T-helper 22 cell (primary cell): ENCODE measurements around the gene GXYLT2.
"Not testable (repeated sequence)": the region's sequence is repeated elsewhere in the genome, so short reads cannot be mapped to it uniquely, and the experiment has no call there.

Experiments
- DNase-seq: peaks from one replicate; pipeline ENCODE4 v3.0.0-alpha.2; 2020; ENCODE audit warnings: low read depth

Gene GXYLT2

DNA sequence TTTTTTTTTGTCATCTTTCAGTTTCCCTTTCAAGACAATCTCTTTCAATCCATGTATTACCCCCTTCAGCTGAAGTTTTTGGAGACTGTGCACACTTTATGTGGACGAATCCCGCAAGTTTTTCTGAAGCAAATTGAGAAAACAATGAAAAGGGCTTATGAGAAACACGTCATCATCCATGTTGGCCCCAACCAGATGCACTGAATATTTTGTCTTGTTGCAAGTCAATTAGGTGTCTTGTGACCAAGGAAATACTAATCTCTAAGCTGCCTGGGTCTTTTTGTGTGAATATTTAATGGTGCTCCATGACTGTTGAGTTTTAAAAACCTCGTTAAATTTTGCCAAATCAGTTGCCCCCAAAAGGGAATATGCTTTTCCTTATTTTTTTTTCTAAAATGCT, 87.1 kb downstream of the GXYLT2 start:
- DNase-seq, result no peak

DNA sequence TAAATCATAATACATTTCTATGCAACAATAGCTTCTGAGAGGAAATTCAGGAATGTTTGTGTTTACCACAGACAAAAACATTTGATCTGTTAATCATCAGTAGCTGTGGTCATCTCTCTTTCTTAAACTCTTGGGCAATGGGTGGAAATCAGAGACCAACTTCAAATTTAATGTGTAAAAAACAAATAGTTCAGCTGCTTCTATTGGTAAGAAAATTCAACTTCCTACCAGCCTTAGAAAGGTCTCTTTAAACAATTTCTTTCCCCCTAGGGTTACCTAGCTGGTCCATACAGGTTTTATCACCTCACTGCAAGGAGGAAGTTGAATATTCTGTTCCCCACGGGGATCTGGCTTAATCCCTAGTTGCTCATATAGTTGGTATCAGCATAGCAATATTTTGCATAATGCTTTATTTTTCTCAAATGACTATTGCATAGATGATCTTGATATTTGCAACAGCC, 88.5 kb downstream of the GXYLT2 start:
- DNase-seq, result no peak

DNA sequence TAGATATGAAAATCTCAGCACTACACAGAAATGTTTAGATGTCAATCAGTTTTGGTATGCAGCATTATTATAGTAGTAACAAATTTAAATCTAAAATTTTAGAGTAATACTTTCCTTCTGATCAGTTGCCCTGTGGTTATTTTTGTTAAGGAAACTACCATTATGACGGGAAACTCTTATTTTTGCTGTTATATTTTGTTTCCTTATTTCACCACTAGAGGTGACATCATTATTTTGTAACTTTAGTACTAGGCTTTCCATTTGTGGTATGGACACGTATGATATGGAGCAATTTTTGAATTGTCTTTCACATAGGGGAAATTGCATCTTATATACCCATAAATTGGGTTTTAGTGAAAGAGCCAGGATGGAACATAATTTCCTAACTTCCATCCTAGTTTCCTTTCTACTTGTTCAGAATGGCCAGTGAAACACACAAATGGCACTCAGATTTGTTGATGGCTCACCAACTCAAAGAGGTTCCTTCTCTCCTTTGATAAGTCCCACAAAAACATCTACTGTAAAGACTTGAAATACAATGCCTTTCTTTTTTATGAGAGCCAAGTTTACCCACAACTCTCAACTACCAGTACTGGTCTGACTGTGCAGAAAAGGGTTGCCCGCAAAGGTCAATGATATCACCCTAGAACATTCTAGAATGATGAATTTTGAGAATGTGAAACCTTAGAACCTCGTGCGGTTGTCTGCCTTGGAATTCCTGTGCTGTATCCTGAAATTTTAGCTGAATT, 89.4 kb downstream of the GXYLT2 start:
- no peak for DNase-seq

DNA sequence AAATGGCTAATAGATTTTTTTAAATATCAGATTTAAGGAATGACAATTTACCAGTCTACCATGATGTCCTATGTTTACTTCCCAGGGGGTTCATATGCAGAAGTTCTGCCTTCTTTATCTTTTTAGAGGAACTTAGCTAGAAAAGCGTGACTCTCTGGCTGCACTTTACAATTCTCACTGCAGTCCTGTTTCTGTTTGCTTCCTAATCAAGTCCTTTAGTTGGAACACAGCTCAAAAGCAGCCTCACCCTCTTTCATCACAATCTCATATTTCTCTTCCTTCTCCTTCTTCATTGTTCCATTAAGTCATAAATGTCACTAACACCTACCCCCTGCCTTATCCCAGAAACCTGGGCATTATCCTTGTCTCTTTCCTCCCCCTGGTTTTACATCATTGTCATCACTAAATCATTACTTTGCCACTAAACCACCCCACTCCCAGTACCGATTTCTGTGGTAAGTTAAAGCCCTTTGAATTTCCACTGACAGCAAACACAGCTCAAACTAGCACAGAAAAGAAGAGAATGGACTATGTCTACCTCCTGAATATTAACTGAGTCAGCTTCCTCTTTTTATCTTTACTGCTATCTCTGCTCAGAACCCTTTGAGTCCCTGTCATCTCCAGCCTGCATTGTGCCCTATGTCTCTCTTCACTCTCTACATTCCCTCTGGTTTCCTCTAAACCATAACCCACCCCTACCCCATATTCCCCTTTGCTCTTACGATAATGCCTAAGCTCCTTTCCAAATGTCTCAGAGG, 94.9 kb downstream of the GXYLT2 start:
- no peak for DNase-seq

DNA sequence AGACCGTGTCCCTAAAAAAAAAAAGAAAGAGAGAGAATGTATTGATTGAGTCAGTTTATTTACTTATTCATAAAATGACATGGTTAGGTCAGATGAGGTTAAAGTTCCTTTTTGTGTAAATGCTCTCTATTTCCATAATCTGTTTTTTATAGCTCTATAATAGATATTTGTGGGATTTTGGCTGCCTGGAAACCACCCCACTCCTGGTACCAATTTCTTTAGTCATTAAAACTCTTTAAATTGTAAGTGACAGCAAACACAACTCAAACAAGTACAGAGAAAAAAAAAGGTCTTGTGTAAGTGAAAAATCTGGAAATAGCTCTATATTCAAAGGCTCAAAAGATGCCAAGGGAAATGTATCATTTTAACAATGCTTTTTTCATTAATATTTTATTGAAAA, 97.7 kb downstream of the GXYLT2 start:
- DNase-seq, result no peak

DNA sequence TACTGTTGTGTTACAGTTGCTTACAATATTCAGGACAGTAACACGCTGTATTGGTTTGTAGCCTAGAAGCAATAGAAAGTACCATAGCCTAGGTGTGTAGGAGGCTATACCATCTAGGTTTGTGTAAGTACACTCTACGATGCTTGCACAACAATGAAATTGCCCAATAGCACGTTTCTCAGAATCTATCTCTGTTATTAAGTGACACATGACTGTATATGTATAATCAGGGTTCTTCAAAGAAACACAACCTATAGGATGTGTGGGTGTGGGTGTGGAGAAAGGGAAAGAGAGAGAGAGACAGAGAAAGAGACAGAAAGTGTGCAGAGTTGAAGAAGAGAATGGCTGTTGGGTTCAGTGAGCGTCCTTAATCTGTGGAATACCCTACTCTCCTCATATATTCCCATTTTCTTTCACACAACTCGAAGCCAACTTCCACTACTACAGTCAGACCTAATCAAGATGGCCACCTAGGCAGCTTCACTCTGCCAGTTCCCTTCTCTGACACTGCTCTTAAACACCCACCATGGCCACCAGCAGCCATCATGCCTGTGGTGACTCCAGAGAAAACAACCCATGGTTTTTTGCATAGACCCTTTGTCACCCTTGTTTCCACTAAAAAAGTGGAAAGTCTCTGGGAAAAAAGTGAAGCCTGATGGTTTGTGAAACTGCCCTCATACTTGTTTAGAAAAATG, 103.0 kb downstream of the GXYLT2 start:
- no peak for DNase-seq

DNA sequence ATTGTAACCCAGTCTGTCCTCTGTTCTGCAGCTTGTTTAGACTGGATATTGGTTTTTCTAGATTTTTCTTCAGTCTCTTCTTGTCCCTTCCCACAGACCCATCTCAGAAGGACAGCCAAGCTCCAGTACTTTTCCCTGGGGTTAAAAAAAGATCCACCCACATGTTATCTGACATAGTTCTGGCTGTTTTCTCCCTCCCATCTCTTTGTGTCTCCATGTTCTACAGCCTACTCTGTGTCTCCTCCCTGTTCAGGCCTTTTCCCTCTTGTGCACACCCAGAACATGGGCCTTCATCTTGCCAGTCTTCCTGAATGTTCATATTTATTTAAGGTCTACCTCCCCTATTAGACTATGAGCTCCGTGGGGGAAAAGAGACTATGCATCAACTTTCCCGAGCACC, 103.7 kb downstream of the GXYLT2 start:
- DNase-seq, result no peak

DNA sequence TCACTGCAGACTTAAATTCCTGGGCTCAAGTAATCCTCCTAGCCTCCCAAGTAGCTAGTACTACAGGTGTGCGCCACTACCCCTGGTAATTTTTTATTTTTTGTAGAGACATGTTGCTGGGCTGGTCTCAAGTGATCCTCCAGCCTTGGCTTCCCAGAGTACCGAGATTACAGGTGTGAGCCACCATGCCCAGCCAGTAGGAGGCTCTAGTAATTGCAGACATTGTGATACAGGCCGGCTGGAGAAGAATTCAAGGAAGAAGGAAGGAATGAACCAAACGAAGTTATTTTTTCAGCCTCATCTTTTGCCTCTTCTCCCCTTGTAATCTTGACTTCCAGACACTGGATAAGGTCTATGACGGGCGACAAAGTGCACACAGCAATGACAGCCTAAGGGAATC, 105.5 kb downstream of the GXYLT2 start:
- no peak for DNase-seq

DNA sequence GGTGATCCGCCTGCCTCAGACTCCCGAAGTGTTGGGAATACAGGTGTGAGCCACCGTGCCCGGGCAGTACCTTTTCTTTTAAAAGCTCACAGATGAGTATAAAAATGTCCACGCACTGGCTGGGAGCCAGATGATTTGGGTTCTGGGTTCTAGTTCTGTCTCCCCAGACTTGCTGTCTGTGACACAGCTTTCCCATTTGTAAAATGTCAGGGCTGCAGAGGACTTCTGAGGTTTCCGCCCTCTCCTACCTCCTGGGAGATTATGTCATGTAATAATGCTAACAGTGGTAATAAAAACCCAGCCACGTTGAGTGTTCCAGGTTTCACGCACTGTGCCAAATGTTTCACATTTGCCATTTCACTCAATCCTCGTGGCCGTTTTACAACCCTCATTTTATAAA, 107.5 kb downstream of the GXYLT2 start:
- DNase-seq, result no peak

DNA sequence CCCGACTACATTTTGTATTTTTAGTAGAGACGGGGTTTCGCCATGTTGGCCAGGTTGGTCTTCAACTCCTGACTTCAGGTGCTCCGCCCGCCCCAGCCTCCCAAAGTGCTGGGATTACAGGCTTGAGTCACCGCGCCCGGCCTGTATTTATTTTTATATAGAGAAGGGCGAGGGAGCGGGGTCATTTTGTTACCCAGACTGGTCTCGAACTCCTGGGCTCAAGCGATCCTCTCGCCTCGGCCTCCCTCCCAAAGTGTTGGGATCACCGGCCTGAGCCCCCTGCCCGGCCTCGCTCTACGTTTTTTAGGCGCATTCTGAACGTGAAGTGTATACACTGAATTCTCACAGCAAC, 108.3 kb downstream of the GXYLT2 start:
- DNase-seq, result no peak

DNA sequence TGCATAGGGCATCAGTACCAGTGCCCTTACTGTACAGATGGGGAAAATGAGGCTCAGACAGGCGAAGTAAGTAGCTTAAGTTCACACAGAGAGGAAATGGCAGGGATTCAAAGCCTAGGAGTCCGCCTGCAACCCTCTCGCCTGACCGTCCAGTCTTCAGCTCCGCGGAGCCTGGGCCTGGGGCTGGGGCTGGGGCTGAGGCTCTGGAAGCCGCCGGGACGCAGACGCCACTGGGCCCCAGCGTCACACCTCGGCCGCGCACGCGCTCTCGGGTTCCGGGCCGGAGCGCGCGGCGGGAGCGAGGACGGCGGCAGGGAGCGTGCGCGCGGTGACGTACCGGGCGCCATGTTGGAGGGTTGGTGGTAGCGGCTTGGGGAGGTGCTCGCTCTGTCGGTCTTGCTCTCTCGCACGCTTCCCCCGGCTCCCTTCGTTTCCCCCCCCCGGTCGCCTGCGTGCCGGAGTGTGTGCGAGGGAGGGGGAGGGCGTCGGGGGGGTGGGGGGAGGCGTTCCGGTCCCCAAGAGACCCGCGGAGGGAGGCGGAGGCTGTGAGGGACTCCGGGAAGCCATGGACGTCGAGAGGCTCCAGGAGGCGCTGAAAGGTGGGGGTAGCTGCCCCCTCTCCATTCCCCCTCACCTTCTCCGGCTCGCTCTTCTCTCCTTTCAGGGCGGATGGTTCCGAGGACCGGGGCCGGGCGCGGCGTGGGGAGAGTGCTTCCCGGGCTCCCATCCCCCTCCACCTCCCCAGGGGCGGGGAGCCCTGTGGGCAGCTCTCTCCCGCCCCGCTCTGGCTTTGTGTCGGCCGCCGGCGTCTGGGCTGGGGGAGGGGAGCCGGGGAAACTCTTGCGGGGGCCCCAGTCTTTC, 108.9 kb downstream of the GXYLT2 start, which contains the start of gene PPP4R2:
PPP4R2 (plus strand) TSS at position 339 of the 861 bp plus-strand sequence; CDS start at position 566, 227 bp downstream.
- DNase-seq, result peak; percentile 88

DNA sequence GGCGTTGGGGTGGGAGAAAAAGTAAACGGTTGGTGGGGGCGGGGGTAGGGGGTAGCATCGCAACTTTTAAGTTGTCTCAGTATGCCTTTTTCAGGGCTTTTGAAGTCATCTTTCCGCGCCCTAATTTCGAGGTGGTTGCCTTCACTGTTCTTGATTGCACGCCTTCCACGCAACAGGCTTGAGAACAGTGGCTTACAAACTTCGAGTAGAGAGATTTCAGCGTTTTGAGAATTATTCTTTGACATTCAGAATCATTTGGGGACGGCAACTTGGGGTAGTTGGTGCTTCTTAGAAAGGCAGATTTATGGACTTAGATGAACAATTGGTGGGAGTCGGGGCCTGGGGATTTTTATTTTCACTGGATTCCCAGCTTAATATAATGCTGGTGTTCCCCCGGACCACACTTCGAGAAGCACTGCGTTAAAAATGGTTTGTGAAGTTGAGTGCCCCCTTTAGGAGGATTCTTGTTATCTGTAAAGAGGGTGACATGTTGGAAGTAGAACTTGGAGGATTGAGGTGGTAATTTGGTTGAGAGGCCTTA, 109.6 kb downstream of the GXYLT2 start:
- peak; percentile 36 for DNase-seq

DNA sequence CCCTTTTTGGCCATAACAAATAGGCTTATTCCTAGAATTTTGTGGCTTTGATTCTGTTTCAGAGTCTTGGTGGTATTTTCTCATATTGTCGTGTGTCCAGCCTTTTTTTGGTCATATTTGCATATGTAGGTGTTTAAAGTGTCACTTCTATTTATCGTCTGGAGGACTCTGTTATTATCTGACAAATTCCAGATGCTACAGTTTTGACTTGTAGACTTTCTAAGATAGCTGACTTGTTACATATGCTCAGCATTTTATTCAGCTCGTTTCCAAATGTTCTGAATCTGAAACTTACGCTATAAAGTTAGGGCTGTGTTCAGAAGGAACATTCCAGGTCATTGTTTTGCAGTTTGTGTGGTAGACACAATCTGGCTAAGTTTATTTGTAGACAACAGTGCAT, 110.6 kb downstream of the GXYLT2 start:
- no peak for DNase-seq

DNA sequence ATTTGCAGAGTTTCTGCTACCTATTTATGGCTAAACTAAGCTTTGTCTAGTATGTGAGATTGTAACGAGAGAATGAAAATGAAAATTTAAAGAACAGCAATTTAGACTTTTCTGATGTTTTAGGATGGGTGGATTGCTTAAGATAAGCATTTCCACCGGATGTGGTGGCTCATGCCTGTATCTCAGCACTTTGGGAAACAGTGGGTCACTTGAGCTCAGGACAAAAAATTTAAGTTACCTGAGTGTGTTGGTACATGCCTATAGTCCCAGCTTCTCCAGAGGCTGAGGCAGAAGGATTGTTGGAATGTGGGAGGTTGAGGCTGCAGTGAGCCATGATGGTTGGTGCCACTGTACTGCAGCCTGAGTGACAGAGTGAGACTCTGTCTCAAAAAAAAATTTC, 112.1 kb downstream of the GXYLT2 start:
- DNase-seq, result no peak

DNA sequence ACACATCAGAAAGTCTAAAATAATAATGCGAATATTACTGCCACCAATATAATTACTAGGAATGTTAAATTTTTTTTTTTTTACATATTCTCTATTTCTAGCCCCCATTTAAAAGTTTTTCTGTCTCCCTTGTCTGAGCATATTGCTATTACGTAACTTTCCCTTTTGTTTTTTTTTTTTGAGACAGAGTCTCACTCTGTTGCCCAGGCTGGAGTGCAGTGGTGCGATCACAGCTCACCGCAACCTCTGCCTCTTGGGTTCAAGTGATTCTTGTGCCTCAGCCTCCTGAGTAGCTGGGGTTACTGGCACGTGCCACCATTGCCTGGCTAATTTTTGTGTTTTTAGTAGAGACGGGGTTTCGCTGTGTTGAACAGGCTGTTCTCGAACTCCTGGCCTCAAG, 115.2 kb downstream of the GXYLT2 start:
- DNase-seq, result not testable (repeated sequence)

DNA sequence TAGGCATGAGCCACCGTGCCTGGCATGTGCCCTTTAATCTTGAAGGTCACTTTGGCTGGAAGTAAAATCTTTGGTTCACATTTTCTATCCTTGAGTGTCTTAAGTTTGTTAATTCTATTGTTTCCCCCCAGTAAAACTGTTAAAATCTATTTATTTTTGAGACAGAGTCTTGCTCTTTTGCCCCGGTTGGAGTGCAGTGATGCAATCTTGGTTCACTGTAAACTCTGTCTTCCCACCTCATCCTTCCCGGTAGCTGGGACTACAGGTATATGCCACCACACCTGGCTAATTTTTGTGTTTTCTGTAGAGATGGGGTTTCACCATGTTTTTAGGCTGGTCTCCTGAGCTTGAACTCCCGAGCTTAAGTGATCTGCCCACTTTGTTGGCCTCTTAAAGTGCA, 116.5 kb downstream of the GXYLT2 start:
- DNase-seq, result no peak

DNA sequence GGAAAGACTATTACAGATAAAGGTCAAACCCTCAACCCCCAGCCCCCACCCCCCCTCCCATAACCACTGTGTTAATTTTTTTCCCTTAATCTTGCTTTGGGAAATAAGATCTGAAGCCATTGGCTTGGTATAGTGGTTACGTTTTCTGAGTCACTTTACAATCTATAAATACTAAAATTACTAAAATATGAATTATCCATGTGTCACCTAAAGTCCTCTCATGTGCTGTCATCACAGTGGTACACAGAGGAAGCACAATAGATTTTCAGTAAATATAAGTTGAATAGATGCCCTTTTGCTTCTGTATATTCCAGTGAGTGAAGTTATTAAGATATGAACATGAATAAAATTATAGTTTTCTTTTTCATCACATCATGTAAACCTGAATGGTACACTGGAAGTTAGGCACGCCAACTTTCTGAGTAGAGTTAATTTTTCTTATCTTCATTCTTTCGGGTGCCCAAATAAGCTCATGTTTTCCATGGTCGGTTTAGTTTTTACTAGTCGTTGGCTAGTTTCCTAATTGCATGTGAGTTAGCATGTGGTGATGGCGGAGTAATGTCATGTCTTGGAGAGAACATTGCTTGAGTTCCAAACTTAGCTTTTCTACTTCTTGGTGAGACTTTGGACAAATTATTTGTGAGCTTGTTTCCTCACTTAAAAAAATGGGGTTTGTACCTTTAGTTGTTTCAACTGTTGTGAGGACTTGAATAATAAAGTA, 120.3 kb downstream of the GXYLT2 start:
- DNase-seq, result no peak

DNA sequence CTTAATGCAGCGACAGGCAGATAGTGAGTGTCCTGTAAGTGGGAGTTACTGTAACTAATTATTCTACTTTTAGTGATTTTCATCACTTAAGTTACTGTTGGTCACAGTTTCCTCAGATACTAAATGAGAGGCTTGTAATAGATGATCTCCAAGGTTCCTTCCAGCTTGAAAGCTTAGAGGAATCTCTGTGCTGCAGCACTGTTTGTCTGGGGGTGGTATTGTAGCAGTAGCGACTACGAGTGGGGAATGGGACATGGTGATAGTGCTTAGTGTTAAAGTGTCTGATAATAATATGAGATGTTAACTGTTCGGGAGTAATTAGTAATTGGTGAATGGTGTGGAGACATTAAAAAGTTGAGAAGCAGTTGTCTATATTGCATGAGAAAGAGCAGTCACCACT, 121.2 kb downstream of the GXYLT2 start:
- no peak for DNase-seq

DNA sequence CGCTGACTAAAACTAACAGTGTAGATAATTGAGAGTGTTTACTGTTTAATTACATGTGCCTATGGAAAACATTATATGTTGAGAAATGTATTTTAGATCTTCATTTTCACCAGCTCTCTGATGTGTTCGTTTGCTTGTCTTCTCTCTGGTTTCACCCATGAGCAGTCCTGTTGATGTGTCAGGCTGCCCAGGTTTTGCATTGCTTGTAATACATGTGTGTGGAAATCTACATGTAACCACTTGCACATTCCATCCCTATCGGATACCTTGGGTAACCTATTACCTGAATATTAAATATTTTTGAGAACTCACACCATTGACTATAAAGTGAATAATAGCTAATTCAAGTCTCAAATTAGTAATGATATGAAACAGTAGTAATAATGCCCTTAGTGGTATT, 121.9 kb downstream of the GXYLT2 start:
- DNase-seq, result no peak

DNA sequence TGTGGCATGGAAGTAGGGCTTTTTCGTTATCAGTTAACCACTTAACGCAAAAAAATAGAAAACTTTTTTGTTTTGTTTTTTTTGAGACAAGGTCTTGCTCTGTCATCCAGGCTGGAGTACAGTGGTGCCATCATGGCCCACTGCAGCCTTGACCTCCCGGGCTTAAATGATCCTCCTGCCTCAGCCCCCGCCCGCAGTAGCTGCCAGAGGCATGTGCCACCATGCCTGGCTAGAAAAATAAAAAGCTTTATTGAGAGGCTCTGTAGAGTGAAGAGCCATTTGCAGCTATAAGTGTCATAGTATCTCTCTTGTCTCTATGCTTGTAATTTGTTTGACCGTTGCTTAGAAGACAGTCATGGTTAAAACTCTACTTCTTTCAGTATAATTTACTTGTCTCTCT, 122.3 kb downstream of the GXYLT2 start:
- DNase-seq, result no peak

DNA sequence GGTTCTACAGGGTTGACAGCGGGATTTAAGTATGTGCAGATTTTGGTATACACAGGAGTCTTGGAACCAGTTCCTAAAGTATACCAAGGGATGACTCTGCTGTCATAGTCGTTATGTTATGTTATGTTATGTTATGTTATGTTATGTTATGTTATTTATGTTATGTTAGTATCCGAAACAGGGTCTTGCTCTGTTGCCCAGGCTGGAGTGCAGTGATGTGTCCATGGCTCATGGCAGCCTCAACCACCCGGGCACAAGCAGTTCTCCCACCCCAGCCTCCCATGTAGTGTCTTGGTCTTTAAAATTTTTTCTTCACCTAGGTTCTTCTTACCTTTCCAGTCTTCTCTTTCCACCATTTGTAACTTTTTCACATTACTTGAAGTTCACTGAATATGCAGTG, 130.5 kb downstream of the GXYLT2 start:
- DNase-seq, result no peak
